Activated T-helper 1 cell treated with anti-CD3 and anti-CD28 coated beads, Interleukin-2, amount 50 U/mL, for 16 hours (primary cell): ENCODE results near the gene MPRIP.
"Not testable (repeated sequence)": the region's sequence is repeated elsewhere in the genome, so short reads cannot be mapped to it uniquely, and the experiment has no call there.

Experiments used
- DNase-seq, 2 donors: peaks; one replicate each; pipeline ENCODE4 v3.0.0-alpha.2; 2020; ENCODE audit warnings: low read depth in 1 of 2, low spot score in 1 of 2

The MPRIP gene

DNA sequence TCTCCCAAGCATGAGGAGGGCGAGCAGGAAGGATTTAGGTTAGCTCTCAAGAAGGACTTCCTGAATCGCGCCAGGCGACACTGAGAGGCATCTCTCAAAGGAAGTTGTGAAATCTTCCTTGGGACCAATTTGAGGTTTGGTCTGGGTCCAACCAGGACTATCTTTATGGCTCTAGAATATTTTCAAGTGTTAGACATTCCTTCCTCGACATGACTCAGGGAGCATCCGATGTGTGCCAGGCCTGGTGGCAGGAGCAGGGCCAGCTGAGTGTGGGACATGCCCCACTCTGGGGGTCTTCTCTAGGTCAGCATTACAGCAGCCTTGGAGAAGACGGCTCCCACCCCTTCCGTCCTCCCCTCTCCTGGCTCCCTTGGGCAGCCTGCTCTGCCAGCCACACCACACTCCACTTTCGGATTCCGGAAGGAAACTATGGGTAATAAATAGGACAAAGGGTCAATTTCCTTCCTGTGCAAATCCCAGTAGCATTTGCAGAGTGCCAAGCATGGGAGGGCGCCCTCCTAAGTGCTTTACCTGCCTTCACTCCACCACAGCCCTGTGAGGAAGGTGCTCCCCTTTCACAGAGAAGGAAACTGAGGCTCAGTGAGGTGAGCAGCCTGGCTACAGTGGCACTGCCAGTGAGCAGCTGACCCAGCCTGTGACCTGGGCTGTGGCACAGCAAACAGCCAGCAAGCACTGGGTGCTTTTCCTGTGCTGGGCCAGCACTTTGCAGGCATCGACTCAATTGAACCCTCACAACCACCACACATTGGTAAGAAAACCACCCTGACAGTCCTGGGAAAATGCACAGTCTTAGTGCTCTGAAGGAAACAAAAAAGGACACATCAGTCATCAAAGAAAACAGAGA, 31.0 kb upstream of the MPRIP start:
- not testable (repeated sequence) for DNase-seq

DNA sequence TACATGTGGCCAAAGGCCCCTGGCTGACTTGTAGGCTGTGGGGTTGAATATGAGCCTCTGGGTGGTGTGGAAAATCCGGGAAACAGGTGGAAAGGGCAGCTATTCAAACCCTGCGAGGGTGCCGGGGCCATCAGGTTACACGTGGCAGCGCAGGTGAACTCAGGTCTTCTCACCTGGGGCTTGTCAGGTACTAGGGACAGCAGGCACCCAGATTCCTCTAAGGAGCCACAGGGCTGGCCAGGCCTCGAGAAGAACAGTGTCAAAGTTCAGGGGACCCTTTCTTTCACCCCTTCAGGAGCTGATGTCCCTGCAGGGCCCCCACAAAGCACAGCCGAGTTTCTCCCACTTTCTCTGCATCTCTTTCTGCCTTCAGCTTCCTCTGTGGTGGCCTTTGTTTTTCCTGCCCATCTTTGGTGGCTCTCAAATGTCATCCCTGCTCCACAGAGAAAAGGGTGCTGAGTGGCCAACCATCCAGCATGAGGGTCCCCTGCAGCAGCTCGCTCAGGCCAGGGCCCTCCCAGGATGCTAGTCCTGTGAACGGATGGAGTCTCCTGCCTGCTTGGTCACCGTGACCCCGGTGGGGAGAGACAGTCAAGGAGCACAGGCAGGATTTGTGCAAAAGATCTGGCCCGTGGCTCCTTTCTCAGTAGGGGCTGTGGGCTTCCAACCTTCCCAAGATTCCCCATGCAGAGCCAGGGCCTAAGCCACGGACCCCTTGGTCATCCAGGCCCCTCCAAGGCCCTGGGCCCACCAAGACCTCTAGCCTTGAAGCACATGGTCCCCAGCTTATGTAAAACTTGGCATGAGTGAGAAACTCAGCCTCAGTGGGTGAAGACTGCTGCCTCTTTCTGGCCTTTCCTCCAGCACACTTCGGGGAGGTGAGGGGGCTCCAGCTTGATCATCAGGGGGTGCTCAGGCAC, 28.2 kb upstream of the MPRIP start:
- not testable (repeated sequence) for DNase-seq

DNA sequence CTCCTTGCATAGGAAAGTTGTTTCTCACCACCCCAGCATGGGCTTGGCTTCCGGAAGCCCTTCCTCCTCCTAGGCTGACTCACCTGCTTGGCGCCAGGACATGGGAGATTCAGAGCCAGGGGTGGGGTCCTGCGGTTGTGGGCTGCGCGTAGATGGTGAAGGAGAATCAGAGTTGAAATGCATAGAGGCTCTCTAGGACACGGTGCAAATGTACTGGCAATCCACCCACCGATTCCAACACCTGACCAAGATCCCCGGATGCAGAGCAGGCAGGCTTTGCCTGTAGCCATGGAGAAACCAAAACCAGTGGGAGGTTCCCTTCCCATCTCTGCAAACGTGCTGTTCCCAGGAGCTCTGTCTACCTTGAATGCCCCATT, 27.5 kb upstream of the MPRIP start:
- not testable (repeated sequence) for DNase-seq

DNA sequence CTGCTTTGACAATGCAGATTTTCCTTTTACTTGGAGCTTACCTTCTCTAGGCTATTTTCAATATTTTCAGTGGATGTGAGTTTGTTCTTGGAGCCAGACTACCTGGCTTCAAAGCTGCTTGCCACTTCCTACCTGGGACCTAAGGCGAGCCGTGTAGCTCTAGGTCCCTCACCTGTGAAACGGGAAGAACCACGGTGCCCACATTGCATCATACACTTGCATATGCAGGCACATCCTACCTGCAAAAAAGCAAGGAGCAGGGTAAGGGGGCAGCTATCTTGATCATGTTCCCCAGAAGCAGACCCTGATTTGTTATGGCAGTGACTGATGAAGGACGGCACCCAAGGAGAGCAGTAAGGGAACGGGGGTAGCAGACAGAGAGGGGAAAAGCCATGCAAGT, 27.0 kb upstream of the MPRIP start:
- DNase-seq = no peak

DNA sequence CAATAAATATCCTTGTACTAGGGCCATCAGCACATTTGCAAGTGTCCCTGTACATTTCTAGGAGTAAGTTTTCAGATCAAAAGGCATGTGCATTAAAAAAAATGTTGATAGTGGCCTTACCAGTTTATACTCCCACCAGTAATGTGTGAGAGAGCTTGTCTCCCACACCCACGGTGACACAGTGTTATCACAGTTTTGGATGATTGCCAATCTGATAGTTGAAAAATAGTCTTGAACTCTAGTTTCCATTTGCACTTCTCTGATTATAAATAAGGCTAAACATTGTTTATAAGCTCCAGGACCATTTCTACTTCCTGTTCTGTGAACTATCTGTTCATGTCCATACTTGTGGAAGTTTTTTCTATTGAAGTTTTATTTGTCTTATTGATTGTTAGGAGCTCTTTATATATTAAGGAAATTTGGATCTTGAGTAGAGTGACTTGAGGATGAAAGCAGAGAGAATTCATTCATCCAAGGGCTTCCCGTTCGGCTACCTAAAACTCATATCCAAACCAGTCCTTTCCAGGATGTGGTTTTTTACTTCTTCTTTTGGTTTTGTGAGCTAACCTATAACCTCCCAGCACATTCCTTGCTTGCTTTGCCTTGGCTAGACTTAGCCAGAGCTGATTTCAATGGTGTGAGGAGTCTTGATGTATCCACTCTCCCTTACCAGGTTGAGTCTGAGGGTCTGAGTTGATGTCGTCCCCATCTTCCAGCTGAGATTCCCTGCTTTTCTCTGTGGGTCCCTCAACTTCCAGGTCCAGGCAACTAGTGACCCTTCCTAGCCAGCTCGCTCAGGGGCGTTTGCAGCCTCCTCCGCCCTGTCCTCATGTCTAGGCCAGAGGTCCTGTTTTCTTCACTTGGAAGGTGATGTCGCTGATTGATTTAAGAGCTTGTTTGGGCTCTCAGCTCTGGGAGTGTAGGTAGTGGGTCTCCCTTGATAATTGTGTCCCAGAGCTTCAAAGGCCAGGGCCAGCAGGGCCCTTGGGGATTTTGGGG, 25.8 kb upstream of the MPRIP start:
- not testable (repeated sequence) for DNase-seq

DNA sequence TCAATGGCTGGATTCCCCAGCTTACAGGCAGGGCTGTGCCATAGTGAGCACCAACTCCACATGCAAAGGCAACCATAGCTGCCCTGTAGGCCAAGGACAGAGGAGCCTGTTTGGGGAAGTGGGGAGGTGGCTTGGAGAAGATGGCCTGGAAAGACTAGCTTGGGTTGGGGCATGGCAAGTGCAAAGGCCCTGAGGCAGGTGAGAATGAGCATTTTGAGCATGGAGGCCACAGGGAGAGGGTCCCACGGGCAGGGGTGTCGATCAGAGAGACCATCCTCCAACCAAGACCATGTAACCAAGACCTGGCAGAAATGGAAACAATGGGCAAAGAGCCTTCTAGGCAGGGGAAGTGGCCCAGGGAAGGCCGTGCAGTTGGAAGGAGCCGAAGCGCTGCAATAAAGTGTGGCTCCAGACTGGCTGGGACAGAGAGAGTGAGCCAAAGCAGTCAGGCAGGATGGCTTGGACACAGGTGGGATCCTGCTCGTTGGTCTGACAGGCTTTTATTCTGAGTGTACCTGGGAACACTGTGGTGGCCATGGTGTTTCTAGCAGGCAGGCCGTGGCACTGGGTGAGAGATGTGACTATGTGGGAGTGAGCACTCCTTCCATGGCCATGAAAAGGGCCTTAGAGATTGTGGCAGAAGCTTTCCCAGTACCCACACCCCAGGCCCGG, 24.8 kb upstream of the MPRIP start:
- DNase-seq = no peak

DNA sequence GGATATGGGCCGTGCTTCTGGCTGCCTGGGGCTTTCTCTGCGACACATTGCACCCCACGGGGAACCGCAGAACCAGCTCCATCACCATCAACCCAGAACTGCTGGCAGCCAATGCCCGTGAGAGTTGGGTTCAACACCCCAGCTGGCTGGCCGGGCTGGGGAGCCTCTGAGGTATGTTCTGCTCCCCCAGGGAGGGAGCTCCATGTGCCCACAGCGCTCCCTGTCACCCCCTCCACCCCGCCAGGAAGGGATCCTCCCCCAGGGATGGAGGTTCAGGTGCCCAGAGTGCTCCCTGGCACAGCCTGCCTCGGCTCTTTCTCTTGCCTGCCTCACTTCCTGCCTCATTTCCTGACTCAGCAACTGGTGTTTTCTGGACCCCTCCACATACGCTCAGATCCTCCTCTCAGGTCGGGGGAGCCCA, 24.2 kb upstream of the MPRIP start:
- DNase-seq = no peak

DNA sequence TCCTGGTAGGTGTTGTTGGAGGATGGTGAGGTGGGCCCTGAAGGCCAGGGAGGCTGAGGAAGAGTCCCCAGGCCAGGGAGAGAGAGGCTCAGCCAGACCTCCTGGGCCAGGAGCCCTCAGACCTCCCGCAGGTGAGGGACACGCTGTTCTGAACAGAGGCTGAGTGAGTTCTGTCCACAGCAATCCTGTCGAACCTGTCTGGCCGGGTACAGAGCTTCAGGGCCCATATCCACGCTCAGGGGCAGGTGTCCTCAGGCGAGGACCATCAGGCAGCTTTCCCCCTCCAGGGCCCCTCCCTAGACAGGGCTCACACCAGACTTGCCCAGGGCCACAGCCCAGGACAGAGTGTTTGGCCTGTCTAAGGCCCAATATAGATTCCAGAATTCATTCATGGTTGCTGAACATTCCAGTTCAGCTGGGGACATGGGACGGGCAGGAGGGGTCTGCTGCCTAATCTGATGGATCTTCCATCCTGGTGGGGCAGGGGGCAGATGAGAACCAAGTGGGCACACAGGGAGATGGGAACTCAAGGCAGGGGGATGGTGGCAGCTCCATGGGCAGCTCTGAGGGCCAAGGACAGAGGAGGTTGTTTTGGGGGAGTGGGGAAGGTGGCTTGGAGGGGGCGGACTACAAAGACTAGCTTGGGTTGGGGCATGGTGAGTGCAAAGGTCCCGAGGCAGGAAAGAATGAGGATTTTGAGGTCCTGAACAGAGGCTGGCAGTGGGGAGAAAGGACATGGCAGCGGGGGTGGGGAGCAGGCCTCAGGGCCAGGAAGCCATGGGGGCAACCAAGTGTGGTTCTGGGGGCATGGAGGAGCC, 23.4 kb upstream of the MPRIP start:
- DNase-seq = no peak

DNA sequence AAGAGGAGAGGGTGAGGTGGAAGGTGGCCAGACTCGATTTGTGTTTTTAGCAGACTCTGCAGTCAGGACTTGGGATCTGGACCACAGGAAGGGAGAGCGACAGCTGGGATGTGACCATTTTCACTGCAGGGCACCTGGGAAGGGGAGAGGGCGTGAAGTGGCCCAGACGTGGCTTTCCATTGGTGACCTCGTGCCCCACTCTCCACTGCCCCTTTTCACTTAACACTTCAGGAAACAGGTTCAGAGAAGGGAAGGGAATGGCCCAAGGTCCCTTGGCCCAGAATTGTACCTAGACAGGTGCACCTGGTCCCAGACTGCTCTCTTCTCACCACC, 22.9 kb upstream of the MPRIP start:
- no peak for DNase-seq

DNA sequence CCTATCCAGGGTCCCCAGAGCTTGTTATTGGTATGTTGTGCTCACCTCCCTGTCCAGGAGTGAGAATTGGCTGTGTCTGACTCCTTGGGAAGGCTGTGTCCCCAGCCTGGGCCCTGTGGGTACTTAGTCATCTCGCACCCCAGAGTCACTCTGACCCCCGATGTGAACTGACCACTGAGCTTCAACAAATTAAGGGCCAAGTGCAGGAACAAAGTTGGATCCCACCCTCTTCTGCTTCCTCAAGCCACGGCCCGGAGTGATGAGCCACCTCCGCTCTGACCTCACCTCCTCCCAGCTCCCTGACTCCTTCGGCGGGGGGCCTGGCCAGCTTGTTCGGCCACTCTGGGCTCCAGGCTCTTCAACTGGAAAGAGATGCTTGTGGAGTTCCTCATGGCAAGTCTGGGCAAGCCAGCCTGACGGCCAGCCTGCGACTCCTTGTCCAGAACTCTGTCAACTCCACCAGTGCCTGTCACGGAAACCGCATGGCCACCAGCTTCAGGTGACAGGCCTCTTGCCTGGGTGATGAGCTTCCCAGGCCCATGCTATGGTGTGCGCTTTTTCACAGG, 22.3 kb upstream of the MPRIP start:
- DNase-seq = no peak

DNA sequence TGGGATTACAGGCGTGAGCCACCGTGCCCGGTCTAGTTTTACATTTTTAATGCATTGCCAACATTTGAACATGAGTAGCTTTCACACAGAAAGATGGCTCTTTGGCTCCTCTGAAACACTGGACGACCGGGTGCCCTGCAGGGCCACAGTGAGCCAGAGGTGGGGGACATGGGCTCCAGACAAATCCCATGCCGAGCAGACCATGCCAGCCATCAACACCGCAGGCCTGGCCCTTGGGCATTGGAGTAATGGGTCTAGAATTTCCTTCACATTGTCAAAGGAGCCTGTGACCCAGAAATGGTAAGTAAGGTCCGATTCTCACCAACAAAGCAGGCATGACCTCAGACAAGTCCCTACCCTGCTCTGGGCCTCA, 21.4 kb upstream of the MPRIP start:
- DNase-seq = no peak

DNA sequence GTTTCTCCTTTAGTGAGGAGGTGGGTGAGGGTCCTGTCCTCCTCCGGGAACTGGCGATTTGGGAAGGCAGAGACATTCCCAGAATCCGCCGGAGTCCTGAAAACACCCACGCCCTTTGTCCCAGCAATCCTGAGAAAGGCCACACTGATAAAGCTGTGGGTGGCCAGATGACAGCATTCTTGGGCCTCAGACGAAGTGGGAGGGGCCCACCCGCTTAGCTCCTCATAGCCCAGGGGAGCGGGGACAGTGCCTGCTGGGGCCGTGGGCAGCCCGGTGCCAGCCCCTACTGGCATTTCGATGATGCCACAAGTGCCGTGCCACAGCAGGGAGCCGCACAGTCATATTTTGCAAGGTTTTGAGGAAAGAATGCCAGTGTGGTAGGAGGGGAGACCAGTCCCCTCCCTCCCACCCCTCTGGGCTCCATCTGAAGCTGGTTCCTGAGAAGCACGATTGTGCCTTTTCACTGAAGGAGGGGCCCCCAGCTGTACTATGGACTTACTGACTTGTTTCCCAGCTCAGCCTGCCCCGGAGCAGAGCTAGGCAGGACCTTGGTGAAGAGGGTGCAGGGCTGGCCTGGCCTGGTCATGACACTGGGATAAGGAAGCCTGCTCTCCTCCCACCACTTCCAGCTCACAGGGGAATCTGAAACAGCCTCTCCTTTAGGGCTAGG, 20.9 kb upstream of the MPRIP start:
- no peak for DNase-seq

DNA sequence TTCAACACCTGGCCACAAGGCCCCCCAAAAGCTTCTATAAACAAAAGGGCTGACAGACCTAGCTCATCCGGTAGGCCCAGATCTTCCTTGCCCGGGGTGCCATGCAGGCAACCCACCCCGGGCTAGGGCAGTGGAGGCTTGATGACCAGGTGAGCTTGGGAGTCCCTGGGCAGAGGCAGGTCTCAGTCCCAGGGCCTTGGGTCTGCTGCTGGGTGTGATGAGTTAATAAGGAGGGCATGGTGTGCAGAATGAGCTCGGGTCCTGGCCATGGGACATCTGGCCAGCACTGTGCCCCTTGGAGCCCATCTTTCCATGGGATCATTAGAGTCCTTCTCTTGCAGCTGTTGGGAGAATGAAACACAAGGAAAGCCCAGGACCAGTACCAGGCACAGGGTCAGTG, 20.2 kb upstream of the MPRIP start:
- no peak for DNase-seq

DNA sequence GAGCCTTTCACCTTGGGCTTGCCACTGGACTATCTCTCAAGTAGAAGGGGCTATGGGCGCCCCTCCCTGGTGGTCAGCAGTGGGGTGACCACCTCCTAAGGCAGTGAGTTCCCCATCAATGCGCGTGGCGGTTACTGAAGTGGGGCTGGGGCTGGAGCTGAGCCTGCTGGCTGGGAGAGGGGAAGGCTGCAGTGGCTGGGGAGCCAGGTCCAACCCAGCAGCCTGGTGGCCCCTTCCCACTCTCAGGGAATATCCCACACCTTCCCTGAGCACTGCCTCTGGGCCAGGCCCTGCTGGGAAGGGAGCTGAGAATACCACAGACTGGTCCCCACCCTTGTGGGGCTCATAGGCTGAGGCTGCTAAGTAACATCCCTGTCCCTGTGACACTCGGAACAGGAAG, 19.8 kb upstream of the MPRIP start:
- no peak for DNase-seq

DNA sequence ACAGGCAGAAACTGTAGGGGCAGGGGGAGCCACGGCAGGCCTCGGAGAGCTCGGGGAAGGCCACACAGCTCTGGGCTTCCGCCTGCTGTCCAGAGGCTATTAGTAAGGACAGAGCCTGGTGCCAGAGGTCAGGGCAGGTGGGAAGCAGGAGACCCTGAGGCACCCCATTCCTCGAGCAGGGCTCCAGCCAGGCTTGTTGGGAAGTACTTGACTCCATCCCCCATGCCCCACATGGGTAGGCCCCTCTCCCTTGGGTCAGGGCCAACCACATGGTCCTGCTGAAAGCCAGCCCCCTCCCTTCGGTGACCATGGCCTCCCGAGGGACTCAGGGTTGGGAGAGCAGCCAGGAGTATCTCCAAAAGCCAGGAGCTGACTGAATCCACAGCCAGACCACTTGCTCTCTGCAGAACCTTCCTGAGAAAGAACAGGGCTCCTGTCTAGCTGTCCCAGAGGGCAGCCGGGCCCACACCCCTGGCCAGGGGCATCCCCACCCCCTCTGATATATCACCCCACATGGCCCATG, 17.4 kb upstream of the MPRIP start:
- no peak for DNase-seq

DNA sequence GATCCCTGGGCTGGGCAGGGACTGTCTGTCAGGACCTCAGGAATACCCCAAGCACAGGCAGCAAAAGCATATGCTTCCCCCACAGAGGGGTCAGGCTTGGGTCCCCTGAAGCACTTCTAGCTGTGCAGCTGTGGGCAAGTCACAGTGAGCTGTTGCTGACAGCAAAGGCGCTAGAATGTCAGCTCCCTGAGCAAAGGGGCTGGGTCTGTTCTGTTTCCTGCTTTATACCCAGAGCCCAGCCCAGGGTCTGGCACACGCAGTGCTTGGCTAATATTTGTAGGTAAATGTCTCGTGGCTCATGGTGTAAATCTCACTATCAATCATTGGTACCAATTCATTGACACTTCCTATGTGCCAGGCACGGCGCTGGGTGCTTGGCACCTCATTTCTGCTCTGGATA, 16.6 kb upstream of the MPRIP start:
- no peak for DNase-seq

DNA sequence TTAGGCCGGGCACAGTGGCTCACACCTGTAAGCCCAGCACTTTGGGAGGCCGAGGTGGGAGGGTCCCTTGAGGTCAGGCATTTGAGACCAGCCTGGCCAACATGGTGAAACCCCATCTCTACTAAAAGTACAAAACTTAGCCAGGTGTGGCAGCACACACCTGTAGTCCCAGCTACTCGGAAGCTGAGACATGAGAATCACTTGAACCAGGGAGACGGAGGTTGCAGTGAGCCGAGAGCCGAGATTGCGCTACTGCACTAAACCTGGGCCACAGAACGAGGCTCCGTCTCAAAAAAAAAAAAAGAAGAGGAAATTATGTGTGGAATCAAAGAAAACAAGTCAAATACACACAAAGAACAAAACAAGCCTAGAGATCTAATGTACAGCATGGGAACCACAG, 16.1 kb upstream of the MPRIP start:
- no peak for DNase-seq

DNA sequence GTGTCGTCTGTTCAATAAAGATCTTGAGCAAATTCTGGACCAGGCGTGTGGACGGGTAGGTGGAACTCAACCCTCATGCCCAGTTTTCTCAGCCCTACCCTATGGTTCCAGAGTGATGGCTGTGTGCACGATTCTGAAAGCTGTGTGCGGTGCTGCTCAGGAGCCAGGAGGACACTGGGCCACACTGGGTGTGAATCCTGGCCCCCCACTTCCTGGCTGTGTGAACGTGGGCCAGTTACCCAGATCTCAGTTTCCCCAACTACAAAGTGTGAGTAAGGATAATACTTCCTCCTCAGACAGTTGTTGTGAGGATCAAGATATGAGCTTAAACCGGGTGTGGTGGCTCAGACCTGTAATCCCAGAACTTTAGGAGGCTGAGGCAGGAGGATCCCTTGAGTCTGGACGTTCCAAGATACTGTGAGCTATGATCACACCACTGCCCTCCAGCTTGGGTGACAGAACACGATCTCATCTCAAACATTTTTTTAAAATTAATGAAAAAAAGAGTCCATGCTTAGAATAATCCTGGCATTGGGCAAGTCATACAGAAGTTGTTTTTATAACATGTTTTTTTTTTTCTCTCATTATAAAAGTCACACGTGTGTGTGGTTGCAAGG, 14.7 kb upstream of the MPRIP start:
- no peak for DNase-seq
